ENCODE data around the gene DACH2.

- TF ChIP-seq CTCF (IDR thresholded peaks at IDR 0.05) (no peak), POLR2A (IDR thresholded peaks at IDR 0.05) (no peak), POLR2AphosphoS5 (IDR thresholded peaks at IDR 0.05) (no peak)
These were observed 431.5 kb downstream of the DACH2 start for GRCh38 chrX:86579777-86580176.

Data from prostate gland (tissue), 2 donors.